Tibial nerve (tissue), 4 donors: ENCODE results near the gene QDPR. TPM values are rescaled to one million over a fixed set of nuclear protein-coding genes. Genes with fewer than 3 reads are reported as not detected.

Source experiments
- DNase-seq, 2 donors: peaks; one replicate each; pipeline ENCODE4 v3.0.0-alpha.2; 2019; ENCODE audit warnings: low spot score in 2 of 2
- H3K27ac ChIP-seq, 4 donors: fragments of 200-600 bp; sonication (generic) in 3 of 4; one replicate each; pipeline ENCODE4 v1.5.1; 2017 to 2019; ENCODE audit warnings: mild to moderate bottlenecking in 1 of 4
- H3K27me3 ChIP-seq, 2 donors: fragments of 200-600 bp; sonication (generic) in 1 of 2; one replicate each; pipeline versions ENCODE4 v1.5.1 to v1.6.0; 2017 to 2019
- H3K36me3 ChIP-seq, 3 donors: fragments of 200-600 bp; sonication (generic); one replicate each; pipeline ENCODE4 v1.5.1; 2018 to 2019
- H3K4me1 ChIP-seq, 4 donors: fragments of 200-600 bp; sonication (generic) in 3 of 4; one replicate each; pipeline ENCODE4 v1.5.1; 2017 to 2019
- H3K4me3 ChIP-seq, 4 donors: fragments of 200-600 bp; sonication (generic) in 3 of 4; one replicate each; pipeline ENCODE4 v1.5.1; 2017 to 2019; ENCODE audit warnings: mild to moderate bottlenecking in 1 of 4, moderate library complexity in 1 of 4
- H3K9me3 ChIP-seq, 4 donors: fragments of 200-600 bp; sonication (generic) in 3 of 4; one replicate each; pipeline ENCODE4 v1.5.1; 2017 to 2019
- CTCF ChIP-seq, 5 experiments: fragments of 200-600 bp in 3 of 5; fragments of 450-650 bp in 2 of 5; sonication (generic) in 3 of 5; IDR thresholded peaks; one replicate each; pipeline ENCODE4 v1.5.1; 2016 to 2019; ENCODE audit warnings: antibody characterized with exemption in 5 of 5, mild to moderate bottlenecking in 3 of 5, moderate library complexity in 2 of 5
- EP300 ChIP-seq, 2 donors: sonication (generic); formaldehyde crosslinking; IDR thresholded peaks; one replicate each; pipeline ENCODE4 v1.6.1; 2017; ENCODE audit warnings: antibody characterized with exemption in 2 of 2, mild to moderate bottlenecking in 1 of 2
- POLR2A ChIP-seq, 2 donors: fragments of 450-650 bp; IDR thresholded peaks; one replicate each; pipeline ENCODE4 v1.6.1; 2017; ENCODE audit warnings: antibody characterized with exemption in 2 of 2, mild to moderate bottlenecking in 2 of 2, moderate library complexity in 2 of 2
- WGBS, 2 donors: methylation state at CpG; one replicate each; pipeline ENCODE4 v1.1.5; 2018; 5-methylcytosine and 5-hydroxymethylcytosine counted together
- total RNA-seq, 4 donors: library from RNA; depleted of rRNA; stranded (reverse); fragments of >200 nt; gene quantifications; one replicate each; pipeline ENCODE4 v1.1.0, GENCODE V29; 2016

QDPR gene
- total RNA-seq, 4 donors from 2014 or later = 15.9 to 53.1 (median 24.7) TPM

- WGBS, 2 donors = 87 to 93% methylated on average over 3 of the region's 3 CpGs
- Histone ChIP-seq H3K9me3 (no peaks in the 10 kb centered on the region), H3K36me3 (no peaks in the 10 kb centered on the region), H3K4me1 (no peaks in the 10 kb centered on the region), H3K27me3 (no peaks in the 10 kb centered on the region), H3K4me3 (no peak overlapping the region), H3K27ac (no peak overlapping the region)
- TF ChIP-seq EP300 (IDR thresholded peaks at IDR 0.05) (no peak), POLR2A (IDR thresholded peaks at IDR 0.05) (no peak), CTCF (IDR thresholded peaks at IDR 0.05) (no peak)
- no peak for DNase-seq
These were observed 38.7 kb upstream of the QDPR start for GRCh38 chr4:17550549-17550948.

DNA sequence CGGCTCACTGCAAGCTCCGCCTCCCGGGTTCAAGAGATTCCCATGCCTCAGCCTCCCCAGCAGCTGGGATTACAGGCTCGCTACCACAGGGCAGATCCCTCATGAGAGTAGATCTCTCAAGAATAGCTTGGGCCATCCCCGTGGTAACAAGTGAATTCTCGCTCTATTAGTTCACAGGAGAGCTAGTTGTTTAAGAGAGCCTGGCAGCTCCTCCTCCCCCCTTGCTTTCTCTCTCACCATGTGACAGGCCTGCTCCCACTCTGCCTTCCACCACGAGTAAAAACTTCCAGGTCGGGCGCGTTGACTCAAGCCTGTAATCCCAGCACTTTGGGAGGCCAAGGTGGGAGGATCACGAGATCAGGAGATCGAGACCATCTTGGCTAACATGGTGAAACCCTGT lies 34.8 kb upstream of the QDPR start:
- H3K4me3 ChIP-seq = no peak overlapping the region
- 80% methylated on average over 12 of the region's 12 CpGs for WGBS, 2 donors
- H3K27ac ChIP-seq = no peak overlapping the region
- no peak for DNase-seq
- peaks cover 0 to 7% (median 3%) of the 10 kb centered on the region in 4 donors for H3K4me1 ChIP-seq
- no peaks in the 10 kb centered on the region for H3K27me3 ChIP-seq
- no peak for TF ChIP-seq EP300 (IDR thresholded peaks at IDR 0.05)
- no peak for TF ChIP-seq POLR2A (IDR thresholded peaks at IDR 0.05)
- no peak for TF ChIP-seq CTCF (IDR thresholded peaks at IDR 0.05)
- H3K36me3 ChIP-seq = no peaks in the 10 kb centered on the region
- no peaks in the 10 kb centered on the region for H3K9me3 ChIP-seq

- TF ChIP-seq EP300 (IDR thresholded peaks at IDR 0.05) (no peak), CTCF (IDR thresholded peaks at IDR 0.05) (no peak), POLR2A (IDR thresholded peaks at IDR 0.05) (no peak)
- 83 to 87% methylated on average over 10 of the region's 10 CpGs for WGBS, 2 donors
These were observed 34.3 kb upstream of the QDPR start for GRCh38 chr4:17546222-17546621.

GRCh38 chr4:17545374-17546140 lies 33.7 kb upstream of the QDPR start:
- H3K27me3 ChIP-seq = no peaks in the 10 kb centered on the region
- H3K36me3 ChIP-seq = no peaks in the 10 kb centered on the region
- 70 to 75% methylated on average over 11 of the region's 11 CpGs for WGBS, 2 donors
- H3K4me1 ChIP-seq = peaks cover 0 to 7% (median 3%) of the 10 kb centered on the region in 4 donors
- no peak for TF ChIP-seq CTCF (IDR thresholded peaks at IDR 0.05)
- TF ChIP-seq EP300 (IDR thresholded peaks at IDR 0.05) = no peak
- TF ChIP-seq POLR2A (IDR thresholded peaks at IDR 0.05) = no peak
- DNase-seq = no peak
- H3K27ac ChIP-seq = no peak overlapping the region
- H3K9me3 ChIP-seq = no peaks in the 10 kb centered on the region
- no peak overlapping the region for H3K4me3 ChIP-seq

More at GRCh38 chr4:17546222-17546621, 34.3 kb upstream of the QDPR start:
- Histone ChIP-seq H3K4me1 (peaks cover 0 to 7% (median 3%) of the 10 kb centered on the region in 4 donors), H3K36me3 (no peaks in the 10 kb centered on the region), H3K9me3 (no peaks in the 10 kb centered on the region), H3K27ac (no peak overlapping the region), H3K4me3 (no peak overlapping the region), H3K27me3 (no peaks in the 10 kb centered on the region)
- DNase-seq = no peak

- no peak for DNase-seq
- H3K36me3 ChIP-seq = no peaks in the 10 kb centered on the region
- peaks cover 0 to 7% (median 3%) of the 10 kb centered on the region in 4 donors for H3K4me1 ChIP-seq
- no peak for TF ChIP-seq EP300 (IDR thresholded peaks at IDR 0.05)
- no peak for TF ChIP-seq CTCF (IDR thresholded peaks at IDR 0.05)
- TF ChIP-seq POLR2A (IDR thresholded peaks at IDR 0.05) = no peak
- no peak overlapping the region for H3K27ac ChIP-seq
- H3K27me3 ChIP-seq = no peaks in the 10 kb centered on the region
- WGBS, 2 donors = 44 to 60% methylated on average over 3 of the region's 3 CpGs
- no peak overlapping the region for H3K4me3 ChIP-seq
- H3K9me3 ChIP-seq = no peaks in the 10 kb centered on the region
These were observed 32.9 kb upstream of the QDPR start for GRCh38 chr4:17544831-17545234.
